Measurements from ENCODE around the gene TRIM66.

DNA sequence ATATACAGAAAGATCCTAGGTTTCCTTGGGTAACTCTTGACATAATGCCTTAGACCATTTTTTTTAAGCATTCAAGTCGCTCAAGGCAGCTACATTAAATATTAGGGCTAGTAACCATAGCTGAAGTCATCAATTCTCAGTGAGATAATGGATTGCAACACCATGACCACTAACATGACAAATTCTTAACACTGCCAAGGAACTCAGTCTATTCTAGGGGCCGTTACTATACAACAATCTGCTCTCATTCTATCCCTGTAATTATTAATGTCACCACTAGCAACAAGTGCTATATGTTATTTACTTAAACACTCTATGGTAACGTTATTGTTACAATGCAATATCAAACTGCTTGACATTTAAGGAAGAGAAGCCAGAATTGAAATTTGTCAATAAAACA, 85.3 kb downstream of the TRIM66 start:
- TF ChIP-seq POLR2AphosphoS5 (IDR thresholded peaks at IDR 0.05; ENCODE audit: low read depth) (no peak), GABPA (IDR thresholded peaks at IDR 0.05; ENCODE audit: low read depth) (no peak)
- TF ChIP-seq, protein P1, sequence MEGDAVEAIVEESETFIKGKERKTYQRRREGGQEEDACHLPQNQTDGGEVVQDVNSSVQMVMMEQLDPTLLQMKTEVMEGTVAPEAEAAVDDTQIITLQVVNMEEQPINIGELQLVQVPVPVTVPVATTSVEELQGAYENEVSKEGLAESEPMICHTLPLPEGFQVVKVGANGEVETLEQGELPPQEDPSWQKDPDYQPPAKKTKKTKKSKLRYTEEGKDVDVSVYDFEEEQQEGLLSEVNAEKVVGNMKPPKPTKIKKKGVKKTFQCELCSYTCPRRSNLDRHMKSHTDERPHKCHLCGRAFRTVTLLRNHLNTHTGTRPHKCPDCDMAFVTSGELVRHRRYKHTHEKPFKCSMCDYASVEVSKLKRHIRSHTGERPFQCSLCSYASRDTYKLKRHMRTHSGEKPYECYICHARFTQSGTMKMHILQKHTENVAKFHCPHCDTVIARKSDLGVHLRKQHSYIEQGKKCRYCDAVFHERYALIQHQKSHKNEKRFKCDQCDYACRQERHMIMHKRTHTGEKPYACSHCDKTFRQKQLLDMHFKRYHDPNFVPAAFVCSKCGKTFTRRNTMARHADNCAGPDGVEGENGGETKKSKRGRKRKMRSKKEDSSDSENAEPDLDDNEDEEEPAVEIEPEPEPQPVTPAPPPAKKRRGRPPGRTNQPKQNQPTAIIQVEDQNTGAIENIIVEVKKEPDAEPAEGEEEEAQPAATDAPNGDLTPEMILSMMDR (IDR thresholded peaks at IDR 0.05; ENCODE audit: insufficient read depth, low read length), result no peak
- TF ChIP-seq, protein P2, sequence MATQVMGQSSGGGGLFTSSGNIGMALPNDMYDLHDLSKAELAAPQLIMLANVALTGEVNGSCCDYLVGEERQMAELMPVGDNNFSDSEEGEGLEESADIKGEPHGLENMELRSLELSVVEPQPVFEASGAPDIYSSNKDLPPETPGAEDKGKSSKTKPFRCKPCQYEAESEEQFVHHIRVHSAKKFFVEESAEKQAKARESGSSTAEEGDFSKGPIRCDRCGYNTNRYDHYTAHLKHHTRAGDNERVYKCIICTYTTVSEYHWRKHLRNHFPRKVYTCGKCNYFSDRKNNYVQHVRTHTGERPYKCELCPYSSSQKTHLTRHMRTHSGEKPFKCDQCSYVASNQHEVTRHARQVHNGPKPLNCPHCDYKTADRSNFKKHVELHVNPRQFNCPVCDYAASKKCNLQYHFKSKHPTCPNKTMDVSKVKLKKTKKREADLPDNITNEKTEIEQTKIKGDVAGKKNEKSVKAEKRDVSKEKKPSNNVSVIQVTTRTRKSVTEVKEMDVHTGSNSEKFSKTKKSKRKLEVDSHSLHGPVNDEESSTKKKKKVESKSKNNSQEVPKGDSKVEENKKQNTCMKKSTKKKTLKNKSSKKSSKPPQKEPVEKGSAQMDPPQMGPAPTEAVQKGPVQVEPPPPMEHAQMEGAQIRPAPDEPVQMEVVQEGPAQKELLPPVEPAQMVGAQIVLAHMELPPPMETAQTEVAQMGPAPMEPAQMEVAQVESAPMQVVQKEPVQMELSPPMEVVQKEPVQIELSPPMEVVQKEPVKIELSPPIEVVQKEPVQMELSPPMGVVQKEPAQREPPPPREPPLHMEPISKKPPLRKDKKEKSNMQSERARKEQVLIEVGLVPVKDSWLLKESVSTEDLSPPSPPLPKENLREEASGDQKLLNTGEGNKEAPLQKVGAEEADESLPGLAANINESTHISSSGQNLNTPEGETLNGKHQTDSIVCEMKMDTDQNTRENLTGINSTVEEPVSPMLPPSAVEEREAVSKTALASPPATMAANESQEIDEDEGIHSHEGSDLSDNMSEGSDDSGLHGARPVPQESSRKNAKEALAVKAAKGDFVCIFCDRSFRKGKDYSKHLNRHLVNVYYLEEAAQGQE (IDR thresholded peaks at IDR 0.05; ENCODE audit: insufficient replicate concordance, low read depth), result no peak

Measured in HL-60 (cell line).